Thyroid gland (tissue), 4 donors: ENCODE results near the gene OXGR1.

Experiments used
- CTCF ChIP-seq, 6 experiments: fragments of 200-600 bp in 3 of 6; fragments of 450-650 bp in 3 of 6; sonication (generic) in 3 of 6; IDR thresholded peaks; one replicate each; pipeline ENCODE4 v1.5.1; 2016 to 2019; ENCODE audit warnings: antibody characterized with exemption in 6 of 6, mild to moderate bottlenecking in 2 of 6, inconsistent platforms in 1 of 6, moderate library complexity in 1 of 6
- POLR2A ChIP-seq, 2 donors: fragments of 450-650 bp; IDR thresholded peaks; one replicate each; pipeline ENCODE4 v1.6.1; 2017; ENCODE audit warnings: antibody characterized with exemption in 2 of 2, mild to moderate bottlenecking in 2 of 2, moderate library complexity in 1 of 2

DNA sequence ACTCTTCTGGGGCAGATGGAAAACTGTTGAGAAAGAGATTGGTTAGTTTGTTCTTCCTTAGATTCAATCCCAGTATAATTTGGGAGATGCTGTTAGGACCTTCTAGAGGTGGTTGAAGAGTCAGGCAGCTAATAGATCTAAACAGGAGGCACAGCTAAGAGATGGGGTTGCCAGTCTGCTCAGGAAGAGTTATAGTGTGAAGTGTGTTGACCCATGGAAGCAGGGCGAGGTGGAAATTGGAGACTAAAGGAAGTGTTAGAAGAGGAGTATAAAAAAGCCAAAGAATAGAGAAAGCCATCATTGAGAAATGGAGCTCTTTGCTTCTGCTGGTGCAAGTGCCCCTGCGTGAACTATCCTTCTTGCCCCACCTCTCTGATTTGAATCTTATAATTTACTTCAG lies 3.8 kb upstream of the OXGR1 start:
- TF ChIP-seq CTCF (IDR thresholded peaks at IDR 0.05) (no peak), POLR2A (IDR thresholded peaks at IDR 0.05) (no peak)
